ENCODE results near the gene GTF2A1L. TPM values are rescaled to one million over a fixed set of nuclear protein-coding genes. Genes with fewer than 3 reads are reported as not detected.
"Not testable (repeated sequence)": the region's sequence is repeated elsewhere in the genome, so short reads cannot be mapped to it uniquely, and the experiment has no call there.

Gene GTF2A1L
- total RNA-seq, 1 donor from 2014 or later: 0.75 TPM

DNA sequence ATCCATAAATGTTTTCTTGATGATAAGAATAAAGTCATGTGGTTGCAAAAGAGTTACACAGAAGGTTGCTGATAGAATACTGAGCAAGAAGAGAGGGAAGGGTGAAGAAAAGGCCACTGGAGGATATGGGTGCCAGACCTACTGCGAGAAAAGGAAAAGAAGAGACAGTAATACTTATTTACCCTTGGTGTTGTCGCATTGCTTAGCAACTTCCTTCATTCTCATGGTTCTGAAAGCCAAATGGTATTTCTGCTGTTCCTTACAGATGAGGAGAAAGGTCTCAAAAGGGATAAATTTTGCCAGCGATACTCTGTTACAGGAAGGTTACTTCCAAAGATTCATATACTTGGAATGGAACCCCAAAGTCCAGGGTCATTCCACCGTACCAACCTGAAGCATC is 75.4 kb downstream of the GTF2A1L start:
- intact Hi-C loops (cut with DNase I): no loop called here
- no peak for DNase-seq (ENCODE audit: low spot score)

DNA sequence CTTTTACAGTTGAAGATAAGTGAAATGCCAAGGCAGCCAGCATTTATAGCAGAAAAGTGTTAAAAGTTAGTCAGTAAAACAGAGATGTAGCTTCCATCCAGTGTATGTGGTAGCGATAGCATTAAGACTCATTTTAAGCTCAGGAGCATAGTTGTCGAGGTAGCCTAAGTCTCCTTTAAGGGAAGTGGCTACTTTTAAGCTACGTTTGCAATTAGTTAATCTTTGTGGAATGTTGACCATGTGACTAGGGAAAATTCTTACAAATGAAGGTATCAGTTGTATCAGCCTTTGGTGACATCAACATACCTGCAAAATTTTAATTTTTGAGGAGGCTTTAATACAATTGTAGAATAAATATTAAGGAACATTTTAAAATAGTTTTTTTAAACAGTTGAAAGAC is 76.0 kb downstream of the GTF2A1L start:
- intact Hi-C loops (cut with DNase I): no loop called here
- DNase-seq (ENCODE audit: low spot score): no peak

DNA sequence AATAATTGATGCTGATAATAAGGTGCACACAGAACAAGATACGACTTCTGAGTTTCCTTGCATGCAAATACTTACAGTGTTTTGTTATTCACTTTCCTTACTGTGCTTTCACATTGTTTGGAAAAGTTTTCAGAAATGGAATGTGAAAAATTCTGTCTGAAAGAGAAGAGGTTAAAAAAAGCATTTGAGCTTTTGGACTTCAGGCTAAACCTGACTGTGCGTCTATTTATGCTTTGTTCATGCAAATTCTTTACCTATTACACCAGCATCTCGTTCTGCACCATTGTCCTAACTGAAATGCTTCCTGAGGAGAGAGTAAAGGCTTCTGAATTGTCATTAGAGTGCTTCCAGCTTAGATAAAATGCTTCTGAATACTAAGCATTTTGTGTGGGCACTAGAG is 76.5 kb downstream of the GTF2A1L start:
- intact Hi-C loops (cut with DNase I): no loop called here
- DNase-seq (ENCODE audit: low spot score): no peak

DNA sequence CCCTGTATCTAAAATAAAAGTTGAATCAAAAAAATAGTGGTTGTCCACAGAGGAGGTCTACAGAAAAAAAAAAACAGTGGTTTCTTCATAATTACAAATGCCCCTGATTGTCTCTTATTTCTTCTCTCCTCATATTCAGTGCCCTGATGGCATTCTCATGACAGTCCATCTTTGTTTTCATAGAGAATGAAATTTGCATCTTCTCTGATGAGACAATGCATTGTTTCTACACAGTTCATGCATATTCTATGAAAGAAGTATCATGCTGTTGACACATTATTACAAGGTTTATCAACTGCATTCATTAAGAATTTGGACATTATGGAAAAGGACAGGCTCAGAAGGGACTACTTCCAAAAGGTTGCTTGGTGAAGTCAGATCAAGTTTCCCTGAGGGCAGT is 78.3 kb downstream of the GTF2A1L start:
- intact Hi-C loops (cut with DNase I): no loop called here
- no peak for DNase-seq (ENCODE audit: low spot score)

DNA sequence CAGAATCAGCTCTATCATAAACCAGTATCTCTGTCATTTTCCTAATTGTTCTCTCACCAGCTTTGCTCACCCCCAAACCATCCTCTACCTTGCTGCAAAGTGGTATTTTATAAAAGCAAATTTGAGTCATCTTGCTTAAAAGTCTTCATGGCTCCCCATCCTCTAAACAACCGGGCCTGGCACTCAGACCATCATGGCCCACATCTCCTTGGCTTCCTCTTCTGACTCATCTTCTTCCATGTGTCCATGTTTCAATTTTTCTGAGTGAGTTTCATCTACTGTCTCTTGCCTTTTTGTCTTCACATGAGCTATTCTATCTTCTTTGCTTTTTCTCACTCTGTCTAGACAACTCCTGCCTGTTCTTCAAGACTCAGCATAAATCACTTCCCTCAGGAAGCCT is 79.2 kb downstream of the GTF2A1L start:
- intact Hi-C loops (cut with DNase I): no loop called here
- DNase-seq (ENCODE audit: low spot score): no peak

DNA sequence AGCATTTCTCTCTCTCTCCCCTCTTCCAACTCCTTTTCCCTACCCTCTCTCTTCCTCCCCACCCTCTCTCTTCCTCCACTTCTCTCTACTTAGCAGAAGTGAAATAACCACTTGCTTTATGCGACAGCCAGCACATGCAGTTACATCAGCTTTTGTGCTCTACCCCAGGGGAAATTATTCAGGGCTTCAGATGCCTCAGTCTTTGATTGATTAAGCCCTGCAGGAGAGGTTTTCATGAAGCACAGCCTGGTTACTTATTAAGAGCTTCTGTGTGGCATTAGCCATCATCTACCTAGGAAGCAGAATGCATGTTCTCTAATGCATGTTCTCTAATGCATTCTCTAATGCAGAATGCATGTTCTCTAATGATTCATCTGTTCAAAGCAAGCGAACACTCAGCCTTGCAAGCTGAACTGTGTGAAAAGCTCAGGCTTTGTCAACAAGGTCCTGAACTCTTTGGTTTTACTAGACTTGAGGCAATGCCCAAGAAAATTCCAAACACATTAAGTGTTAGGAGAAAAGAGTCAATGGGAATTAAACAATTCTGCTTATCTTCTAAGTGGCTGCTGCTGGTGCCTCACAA is 81.8 kb downstream of the GTF2A1L start:
- no peak for DNase-seq (ENCODE audit: low spot score)
- intact Hi-C loops (cut with DNase I): no loop called here

DNA sequence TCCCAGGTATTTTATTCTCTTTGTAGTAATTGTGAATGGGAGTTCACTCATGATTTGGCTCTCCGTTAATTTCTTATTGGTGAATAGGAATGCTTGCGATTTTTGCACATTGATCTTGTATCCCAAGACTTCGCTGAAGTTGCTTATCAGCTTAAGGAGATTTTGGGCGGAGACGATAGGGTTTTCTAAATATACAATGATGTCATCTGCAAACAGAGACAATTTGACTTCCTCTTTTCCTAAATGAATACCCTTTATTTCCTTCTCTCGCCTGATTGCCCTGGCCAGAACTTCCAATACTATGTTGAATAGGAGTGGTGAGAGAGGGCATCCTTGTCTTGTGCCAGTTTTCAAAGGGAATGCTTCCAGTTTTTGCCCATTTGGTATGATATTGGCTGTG is 86.0 kb downstream of the GTF2A1L start:
- intact Hi-C loops (cut with DNase I); DNase-seq (ENCODE audit: low spot score): not testable (repeated sequence)

DNA sequence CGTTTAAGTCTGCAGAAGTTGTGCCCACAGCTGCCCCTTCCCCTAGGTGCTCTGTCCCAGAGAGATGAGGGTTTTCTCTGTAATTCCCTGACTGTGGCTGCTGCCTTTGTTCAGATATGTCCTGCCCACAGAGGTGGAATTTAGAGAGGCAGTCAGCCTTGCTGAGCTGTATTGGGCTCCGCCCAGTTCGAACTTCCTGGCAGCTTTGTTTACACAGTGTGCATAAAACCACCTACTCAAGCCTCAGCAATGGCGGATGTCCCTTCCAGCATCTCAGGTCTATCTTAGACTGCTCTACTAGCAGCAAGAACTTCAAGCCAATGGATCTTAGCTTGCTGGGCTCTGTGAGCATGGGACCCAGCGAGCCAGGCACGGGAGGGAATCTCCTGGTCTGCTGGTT is 89.8 kb downstream of the GTF2A1L start:
- no peak for DNase-seq (ENCODE audit: low spot score)
- intact Hi-C loops (cut with DNase I): no loop called here

DNA sequence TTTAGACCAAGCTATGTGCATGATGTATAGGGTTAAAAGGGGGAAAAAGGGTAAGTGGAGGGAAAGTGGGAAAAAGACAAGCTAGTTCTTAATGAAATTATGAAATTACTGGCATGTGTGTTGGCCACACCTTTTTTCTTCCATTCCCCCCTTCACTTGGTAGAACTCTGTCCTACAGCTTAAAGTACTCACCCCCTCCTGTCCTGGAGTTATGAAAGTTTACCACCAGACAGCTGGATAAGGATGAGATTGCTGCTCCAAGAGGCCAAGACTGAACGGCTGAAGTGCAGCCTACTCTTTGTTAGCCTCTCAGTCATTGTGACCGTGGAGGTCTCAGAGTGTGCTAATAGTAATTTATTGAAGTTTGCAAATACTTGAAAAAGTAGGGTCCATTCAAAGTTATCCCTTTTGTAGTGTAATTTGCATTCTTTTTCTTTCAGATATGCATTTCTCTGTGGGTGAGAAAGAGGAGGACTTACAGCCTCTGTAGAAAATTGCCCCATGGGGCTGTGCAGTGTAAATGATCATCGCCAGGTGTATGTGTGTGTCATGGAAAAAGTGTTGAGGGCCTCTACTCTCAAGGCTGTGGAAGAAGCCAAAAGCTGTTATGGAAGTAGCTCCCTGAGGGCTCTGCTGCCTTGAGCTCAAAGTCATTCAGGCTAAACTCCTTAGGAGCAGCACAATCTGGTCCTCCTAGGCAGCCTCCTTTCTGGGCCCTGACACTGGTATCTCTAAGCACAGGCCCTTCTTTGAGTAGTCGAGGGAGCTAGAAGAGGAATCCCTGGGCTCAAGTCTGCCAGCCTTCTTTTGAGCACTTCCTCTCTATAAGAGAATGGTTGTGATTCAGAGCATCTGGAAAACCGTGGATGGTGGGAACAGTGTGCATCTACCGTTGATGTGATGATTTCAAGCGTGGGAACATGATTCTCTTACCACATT is 91.7 kb downstream of the GTF2A1L start:
- DNase-seq (ENCODE audit: low spot score): no peak
- intact Hi-C loops (cut with DNase I): no loop called here

DNA sequence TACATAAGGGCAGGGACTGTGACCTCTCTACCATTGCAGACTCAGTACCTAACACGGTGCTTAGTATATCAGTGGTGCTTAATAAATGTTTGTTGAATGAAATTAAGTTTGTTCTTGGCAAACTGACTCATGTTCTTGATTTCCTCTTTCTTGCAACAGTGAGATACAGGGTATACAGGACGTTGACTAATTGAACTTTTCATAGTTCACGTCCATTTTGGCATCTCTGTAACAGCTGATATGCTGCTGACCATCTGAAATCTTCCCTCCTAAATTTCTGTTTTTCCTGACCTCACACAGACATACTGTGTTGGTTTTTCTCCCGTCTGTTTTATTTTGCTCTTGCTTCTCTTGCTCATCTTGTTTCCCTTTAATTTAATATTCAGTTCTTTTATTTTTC is 93.7 kb downstream of the GTF2A1L start:
- intact Hi-C loops (cut with DNase I): no loop called here
- no peak for DNase-seq (ENCODE audit: low spot score)

DNA sequence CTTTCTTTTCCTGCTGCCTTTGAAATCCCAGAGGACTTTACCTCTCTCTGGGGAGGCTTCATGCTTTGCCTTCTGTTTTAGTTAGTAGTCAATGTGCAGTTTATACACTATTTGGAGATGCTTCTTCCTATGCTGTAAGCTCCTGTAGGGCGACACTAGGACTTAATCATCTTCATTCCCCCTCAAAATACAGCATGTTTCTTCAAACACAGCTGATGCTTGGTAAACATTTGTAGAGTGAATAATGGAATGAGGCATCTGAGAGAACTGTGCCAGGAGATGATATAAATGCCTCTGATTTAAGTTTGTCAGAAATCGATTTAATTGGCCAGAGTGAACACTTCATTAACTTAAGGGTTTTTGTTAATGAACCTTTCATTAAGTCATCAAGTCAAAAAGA is 94.5 kb downstream of the GTF2A1L start:
- intact Hi-C loops (cut with DNase I): no loop called here
- no peak for DNase-seq (ENCODE audit: low spot score)

DNA sequence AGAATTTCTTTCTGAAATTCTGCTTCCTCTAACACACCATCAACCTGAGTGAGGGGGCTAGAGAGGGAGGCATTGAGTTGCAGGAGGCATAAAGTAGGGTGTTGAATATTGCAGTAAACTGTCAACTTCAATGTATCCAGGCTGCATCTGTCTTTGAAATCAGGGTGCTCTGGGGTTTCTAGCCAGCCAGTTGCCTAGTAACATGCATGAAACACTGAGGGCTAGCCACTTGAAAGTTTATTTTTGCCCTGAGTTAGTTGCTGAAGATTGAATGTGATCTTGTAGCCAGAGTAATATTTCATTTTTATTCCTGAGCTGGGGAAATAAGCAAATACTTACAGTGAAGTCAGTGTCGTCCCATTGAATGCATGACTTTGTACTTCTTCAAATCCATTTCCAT is 96.0 kb downstream of the GTF2A1L start:
- intact Hi-C loops (cut with DNase I): no loop called here
- no peak for DNase-seq (ENCODE audit: low spot score)

DNA sequence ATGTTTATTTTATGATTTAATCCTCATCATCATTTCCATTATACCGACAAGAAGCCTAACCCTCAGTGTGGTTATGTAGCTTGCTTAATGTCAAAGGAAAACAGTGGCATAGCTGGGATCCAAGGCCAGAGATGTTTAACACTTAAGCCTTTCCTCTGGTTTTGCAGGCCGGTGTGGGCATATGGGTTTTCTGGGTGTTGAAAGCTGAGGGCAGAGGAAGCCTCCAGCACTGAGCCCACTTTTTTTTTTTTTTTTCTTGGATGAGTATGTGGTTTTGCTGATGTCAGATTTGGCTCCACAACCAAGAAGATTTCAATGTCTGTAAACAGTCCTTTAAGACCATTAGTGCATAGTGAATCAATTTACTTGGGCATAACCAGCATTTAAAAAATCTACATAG is 96.6 kb downstream of the GTF2A1L start:
- intact Hi-C loops (cut with DNase I): no loop called here
- DNase-seq (ENCODE audit: low spot score): no peak

DNA sequence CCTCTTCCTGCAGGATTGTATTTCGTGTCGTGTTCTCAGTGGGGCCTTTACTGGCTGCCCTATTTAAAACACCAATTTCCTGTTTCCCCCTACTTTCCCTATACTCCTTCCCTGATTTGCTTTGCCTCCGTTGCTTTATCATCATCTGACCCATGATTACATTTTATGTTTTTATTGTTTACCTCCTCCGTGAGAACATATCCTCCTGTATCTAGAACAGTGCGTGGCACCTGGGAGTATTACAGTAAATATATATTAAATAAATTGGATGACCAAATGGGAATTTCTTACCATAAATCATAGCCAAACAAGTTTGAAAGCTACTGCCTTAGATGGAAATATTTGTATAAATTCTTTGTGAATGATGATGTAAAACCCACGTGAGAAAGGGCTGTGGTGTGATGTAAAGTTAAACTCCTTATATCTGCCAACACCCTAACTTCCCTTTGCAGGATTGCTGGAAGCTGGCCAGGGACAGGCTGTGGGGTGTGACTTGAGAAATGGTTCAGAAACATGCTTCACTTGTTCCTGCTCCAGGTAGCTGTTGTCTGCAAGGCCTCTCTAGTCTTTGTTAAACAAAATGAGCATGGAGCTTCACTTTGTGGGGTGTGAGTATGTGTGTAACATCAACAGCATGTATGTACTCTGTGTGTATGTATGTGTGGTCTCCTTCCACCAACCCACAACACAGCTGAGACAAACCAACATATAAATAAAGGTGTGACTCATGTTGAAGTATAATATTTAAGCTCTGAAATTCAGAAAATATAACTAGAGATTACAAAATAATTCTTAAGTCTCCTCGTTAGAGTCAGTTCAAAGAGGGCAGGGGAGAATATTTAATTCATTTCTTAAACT is 97.6 kb downstream of the GTF2A1L start:
- intact Hi-C loops (cut with DNase I): no loop called here
- no peak for DNase-seq (ENCODE audit: low spot score)

DNA sequence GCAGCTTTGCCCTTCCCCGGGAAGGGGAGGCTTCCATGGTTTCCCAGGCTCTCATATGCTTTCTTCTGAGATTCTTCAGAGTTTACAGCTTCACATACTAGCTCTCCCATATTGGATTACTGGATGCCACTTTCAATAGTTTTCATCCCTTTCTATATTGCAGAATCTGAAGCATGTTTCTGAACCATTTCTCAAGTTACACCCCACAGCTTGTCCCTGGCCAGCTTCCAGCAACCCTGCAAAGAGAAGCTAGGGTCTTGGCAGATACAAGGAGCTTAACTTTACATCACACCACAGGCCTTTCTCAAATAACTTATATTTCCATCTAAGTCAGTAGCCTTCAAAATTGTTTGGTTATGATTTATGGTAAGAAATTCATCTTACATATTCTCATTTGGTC is 98.3 kb downstream of the GTF2A1L start:
- intact Hi-C loops (cut with DNase I): no loop called here
- DNase-seq (ENCODE audit: low spot score): no peak

DNA sequence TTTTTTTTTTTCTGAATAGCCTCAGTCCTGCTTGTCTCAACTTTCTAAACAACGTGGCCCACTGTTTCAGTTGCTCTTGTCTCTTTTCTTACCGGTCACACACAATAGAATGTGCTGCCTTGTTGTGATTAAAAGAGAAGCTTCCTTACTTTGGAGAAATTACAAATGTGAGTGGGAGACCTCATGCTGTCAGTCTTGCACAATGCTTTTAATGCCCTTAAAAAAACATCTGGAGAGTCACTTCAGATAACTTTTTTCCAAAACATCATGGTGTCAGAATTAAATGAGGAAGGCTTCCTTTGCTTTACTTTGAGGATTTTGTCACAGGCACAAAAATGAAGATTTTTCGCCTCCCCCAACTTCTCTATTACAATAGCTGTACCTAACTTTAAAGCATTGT is 100.2 kb downstream of the GTF2A1L start:
- intact Hi-C loops (cut with DNase I): no loop called here
- DNase-seq (ENCODE audit: low spot score): no peak

DNA sequence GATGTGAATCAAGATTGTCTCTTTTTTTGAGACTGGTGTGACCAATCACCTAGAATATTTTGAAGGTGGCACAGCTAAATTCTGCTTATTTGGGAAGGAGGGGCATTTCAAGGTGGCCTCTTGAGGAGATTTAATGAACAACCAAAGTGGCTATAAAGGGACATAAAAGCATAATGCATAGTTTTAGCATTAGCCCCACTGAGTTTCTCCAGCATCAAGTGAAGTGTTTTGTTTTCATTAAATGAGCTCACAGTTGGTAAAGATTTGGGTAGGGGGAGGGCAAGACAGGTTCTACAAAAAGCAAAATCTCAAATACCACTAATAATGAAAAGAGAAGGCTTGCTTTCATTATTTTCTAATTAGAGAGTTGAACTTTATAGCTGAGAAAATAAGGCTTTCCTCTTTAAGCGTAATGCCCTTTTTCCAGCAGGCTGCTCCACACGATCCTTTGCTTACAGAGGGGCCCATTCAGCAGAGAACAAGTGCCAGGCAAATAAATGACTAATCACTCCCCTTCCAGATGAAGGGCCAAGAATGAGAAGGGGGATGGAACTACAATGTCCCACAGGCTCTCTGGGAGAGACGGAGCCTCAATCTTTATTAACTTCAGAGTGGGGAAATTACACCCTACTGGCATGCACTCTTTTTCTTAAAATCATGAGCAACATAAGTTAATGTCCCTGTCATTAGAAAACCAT is 102.0 kb downstream of the GTF2A1L start:
- intact Hi-C loops (cut with DNase I): no loop called here
- DNase-seq (ENCODE audit: low spot score): no peak

DNA sequence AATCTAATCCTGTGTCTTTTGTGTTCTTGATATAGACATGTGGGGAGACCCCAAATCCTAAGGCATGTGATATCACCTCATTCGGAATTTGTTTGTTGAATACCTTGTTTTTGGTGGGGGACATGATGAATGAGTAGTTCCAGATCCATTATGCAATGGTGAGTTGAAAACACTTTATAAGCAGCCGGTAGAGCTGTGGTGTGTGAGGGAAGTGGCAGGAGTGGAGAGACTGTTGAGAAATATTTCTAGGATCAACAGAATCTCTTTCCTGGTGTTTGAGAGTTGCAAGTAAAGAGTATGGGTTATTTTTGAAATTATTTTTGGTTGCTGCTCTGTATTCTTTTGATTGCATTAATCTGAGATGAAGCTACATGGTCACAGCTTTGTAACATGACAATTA is 103.5 kb downstream of the GTF2A1L start:
- DNase-seq (ENCODE audit: low spot score): no peak
- intact Hi-C loops (cut with DNase I): no loop called here

DNA sequence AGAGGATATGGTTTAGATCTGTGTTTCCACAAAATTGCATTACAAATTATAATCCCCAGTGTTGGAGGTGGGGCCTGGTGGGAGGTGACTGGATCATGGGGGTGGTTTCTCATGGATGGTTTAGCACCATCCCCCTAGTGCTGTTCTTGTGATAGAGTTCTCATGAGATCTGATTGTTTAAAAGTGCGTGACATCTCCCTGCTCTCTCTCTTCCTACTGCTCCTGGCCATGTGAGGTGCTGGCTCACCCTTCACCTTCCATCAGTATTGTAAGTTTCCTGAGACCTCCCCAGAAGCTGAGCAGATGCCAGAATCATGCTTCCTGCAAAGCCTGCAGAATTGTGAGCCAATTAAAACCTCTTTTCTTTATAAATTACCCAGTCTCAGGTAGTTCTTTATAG is 104.7 kb downstream of the GTF2A1L start:
- no peak for DNase-seq (ENCODE audit: low spot score)
- intact Hi-C loops (cut with DNase I): no loop called here

DNA sequence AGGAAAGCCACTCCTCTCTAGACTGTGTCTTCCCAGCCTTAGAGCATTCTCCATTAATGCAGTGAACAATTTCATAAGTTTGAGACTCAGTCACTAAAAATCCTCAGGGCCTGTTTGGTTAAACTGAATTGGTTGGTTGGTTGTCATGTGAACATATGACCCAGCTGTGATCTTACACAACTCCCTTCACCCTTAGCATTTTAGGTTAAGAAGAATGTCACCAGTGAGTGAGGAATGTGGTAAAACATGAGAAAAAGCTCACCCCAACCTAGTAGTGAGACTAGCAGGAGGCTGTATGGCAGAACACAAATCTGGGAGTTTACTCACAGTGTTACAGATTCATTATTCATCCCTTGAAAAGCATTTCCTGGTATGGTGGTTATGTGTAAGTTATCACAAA is 105.5 kb downstream of the GTF2A1L start:
- DNase-seq (ENCODE audit: low spot score): no peak
- intact Hi-C loops (cut with DNase I): no loop called here
